Central memory CD8-positive, alpha-beta T cell (primary cell): Measurements from ENCODE around the gene TPD52L1.
"Not testable (repeated sequence)": the region's sequence is repeated elsewhere in the genome, so short reads cannot be mapped to it uniquely, and the experiment has no call there.

ENCODE experiments used
- ATAC-seq: fragments of 150-1000 bp; cut with Tn5 transposase; replicated peaks from 2 replicates; pipeline ENCODE4 v1.10.0; 2022; ENCODE audit warnings: mild to moderate bottlenecking, moderate FRiP score, moderate number of reproducible peaks; ENCODE audit not compliant: poor library complexity, severe bottlenecking; ENCODE audit errors: extremely low read depth
- DNase-seq, 2 donors: peaks; one replicate each; pipeline ENCODE4 v3.0.0; 2021; ENCODE audit warnings: low spot score in 2 of 2
- H3K27ac Mint-ChIP-seq: one replicate; pipeline ENCODE4 v1.8.0; 2022; ENCODE audit warnings: low read depth, mild to moderate bottlenecking, moderate library complexity, mixed read lengths
- H3K27me3 Mint-ChIP-seq: one replicate; pipeline ENCODE4 v1.8.0; 2022; ENCODE audit warnings: mixed read lengths
- H3K36me3 Mint-ChIP-seq: one replicate; pipeline ENCODE4 v1.8.0; 2022; ENCODE audit warnings: mild to moderate bottlenecking, moderate library complexity, mixed read lengths; ENCODE audit not compliant: insufficient read depth
- H3K4me1 Mint-ChIP-seq: one replicate; pipeline ENCODE4 v1.8.0; 2022; ENCODE audit warnings: mixed read lengths
- H3K4me3 Mint-ChIP-seq: one replicate; pipeline ENCODE4 v1.8.0; 2022; ENCODE audit warnings: mild to moderate bottlenecking, moderate library complexity, mixed read lengths
- H3K9me3 Mint-ChIP-seq: one replicate; pipeline ENCODE4 v1.8.0; 2022; ENCODE audit warnings: mixed read lengths

TPD52L1 gene

GRCh38 chr6:125151700-125152099, 1.9 kb upstream of the TPD52L1 start:
- no peaks in the 10 kb centered on the region for H3K4me1 Mint-ChIP-seq
- ATAC-seq (no peak), DNase-seq (no peak)
- H3K27me3 Mint-ChIP-seq: peaks cover 72% of the 10 kb centered on the region
- H3K4me3 Mint-ChIP-seq: no peak overlapping the region
- no peak overlapping the region for H3K27ac Mint-ChIP-seq
- H3K9me3 Mint-ChIP-seq: no peaks in the 10 kb centered on the region
- no peaks in the 10 kb centered on the region for H3K36me3 Mint-ChIP-seq

GRCh38 chr6:125154118-125154760, 666 bp downstream of the TPD52L1 start:
- peak overlapping the region; percentile 55 for H3K4me3 Mint-ChIP-seq
- ATAC-seq: no peak
- H3K4me1 Mint-ChIP-seq: no peaks in the 10 kb centered on the region
- no peak overlapping the region for H3K27ac Mint-ChIP-seq
- H3K9me3 Mint-ChIP-seq: no peaks in the 10 kb centered on the region
- DNase-seq: no peak
- H3K27me3 Mint-ChIP-seq: peaks cover 64% of the 10 kb centered on the region
- H3K36me3 Mint-ChIP-seq: no peaks in the 10 kb centered on the region

DNA sequence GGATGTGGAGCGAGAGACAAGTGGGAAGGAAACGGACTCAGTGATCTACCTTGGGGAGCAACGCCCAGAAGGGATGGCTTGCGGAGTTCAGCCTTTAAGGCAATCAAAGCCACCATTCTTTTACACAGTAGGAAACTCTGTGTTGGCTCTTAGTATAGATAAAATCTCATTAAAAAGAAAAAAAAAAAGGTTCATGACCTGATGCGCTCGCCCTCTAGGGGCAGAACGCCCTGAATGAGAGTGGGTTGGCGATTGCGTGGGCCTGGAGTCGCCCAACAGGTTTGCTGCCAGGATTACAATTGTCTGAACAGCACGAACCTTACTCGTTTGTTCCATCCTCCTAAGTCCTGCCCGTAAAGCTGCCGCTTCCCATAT, 1.2 kb downstream of the TPD52L1 start:
- ATAC-seq: no peak
- H3K36me3 Mint-ChIP-seq: no peaks in the 10 kb centered on the region
- H3K4me3 Mint-ChIP-seq: peak overlapping the region; percentile 40
- no peaks in the 10 kb centered on the region for H3K9me3 Mint-ChIP-seq
- no peak for DNase-seq
- H3K27ac Mint-ChIP-seq: no peak overlapping the region
- no peaks in the 10 kb centered on the region for H3K4me1 Mint-ChIP-seq
- peaks cover 61% of the 10 kb centered on the region for H3K27me3 Mint-ChIP-seq

DNA sequence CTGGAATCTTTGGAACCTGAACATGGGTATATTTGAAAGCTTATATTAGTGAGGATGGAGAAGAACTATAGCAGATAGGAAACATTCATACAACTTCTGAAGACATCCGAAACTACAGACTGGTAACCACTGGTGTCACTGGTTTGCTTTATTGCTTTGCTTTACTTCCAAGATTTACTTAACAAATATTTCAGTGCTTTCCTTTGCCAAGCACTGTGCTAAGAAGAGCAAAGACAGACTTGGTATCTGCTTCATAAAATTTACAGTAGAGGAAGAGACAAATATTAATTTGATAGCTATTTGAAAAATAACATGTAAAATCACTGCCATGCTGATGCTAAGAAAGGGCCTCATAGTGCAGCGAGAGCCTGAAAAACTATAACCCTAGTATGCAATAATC, 1.8 kb downstream of the TPD52L1 start:
- no peaks in the 10 kb centered on the region for H3K4me1 Mint-ChIP-seq
- no peak for DNase-seq
- H3K9me3 Mint-ChIP-seq: no peaks in the 10 kb centered on the region
- no peak overlapping the region for H3K4me3 Mint-ChIP-seq
- H3K27me3 Mint-ChIP-seq: peaks cover 57% of the 10 kb centered on the region
- ATAC-seq: no peak
- H3K36me3 Mint-ChIP-seq: no peaks in the 10 kb centered on the region
- H3K27ac Mint-ChIP-seq: no peak overlapping the region

DNA sequence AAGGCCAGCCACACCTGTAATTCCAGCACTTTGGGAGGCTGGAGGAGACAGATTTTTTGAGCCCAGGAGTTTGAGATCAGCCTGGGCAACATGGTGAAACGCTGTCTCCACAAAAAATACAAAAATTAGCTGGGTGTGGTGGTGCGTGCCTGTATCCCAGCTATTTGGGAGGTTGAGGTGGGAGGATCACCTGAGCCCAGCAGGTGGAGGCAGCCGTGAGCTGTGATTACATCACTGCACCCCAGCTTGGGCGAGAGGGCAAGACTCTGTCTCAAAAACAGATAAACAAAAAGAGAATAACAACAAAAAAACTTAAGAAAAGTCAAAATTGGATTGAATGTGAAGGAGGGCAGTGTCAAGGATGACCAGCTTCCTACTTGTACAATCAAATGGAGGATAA, 2.9 kb downstream of the TPD52L1 start:
- ATAC-seq (no peak), DNase-seq (no peak)
- no peak overlapping the region for H3K27ac Mint-ChIP-seq
- H3K4me1 Mint-ChIP-seq: no peaks in the 10 kb centered on the region
- H3K36me3 Mint-ChIP-seq: no peaks in the 10 kb centered on the region
- no peak overlapping the region for H3K4me3 Mint-ChIP-seq
- peaks cover 50% of the 10 kb centered on the region for H3K27me3 Mint-ChIP-seq
- no peaks in the 10 kb centered on the region for H3K9me3 Mint-ChIP-seq

DNA sequence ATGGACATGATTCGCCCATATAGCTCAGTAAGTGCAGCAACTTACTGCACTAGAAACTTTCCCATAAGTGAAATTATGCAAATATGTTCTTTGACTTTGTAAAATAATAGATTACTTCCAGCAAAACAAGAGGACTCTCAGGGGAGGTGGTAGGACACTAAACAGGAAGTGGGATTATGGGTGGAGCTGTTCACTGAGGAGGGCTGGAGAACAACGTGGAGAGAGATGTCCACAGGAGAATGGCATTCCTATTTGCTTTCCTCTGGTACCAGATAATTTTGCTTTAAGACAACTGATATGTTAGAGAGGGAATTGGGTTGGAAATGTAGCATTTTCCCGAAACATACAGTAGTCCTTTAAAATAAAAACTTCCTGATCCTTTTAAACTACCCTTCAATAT, 3.7 kb downstream of the TPD52L1 start:
- H3K4me3 Mint-ChIP-seq: no peak overlapping the region
- no peak for ATAC-seq
- H3K4me1 Mint-ChIP-seq: no peaks in the 10 kb centered on the region
- H3K36me3 Mint-ChIP-seq: no peaks in the 10 kb centered on the region
- H3K27me3 Mint-ChIP-seq: peaks cover 43% of the 10 kb centered on the region
- no peak overlapping the region for H3K27ac Mint-ChIP-seq
- no peaks in the 10 kb centered on the region for H3K9me3 Mint-ChIP-seq
- DNase-seq: no peak

- ATAC-seq: no peak
- DNase-seq: no peak
- H3K9me3 Mint-ChIP-seq: no peaks in the 10 kb centered on the region
- H3K4me1 Mint-ChIP-seq: no peaks in the 10 kb centered on the region
- peaks cover 42% of the 10 kb centered on the region for H3K27me3 Mint-ChIP-seq
- H3K36me3 Mint-ChIP-seq: no peaks in the 10 kb centered on the region
- no peak overlapping the region for H3K27ac Mint-ChIP-seq
- no peak overlapping the region for H3K4me3 Mint-ChIP-seq
Measured at GRCh38 chr6:125157725-125158124, 4.2 kb downstream of the TPD52L1 start.

DNA sequence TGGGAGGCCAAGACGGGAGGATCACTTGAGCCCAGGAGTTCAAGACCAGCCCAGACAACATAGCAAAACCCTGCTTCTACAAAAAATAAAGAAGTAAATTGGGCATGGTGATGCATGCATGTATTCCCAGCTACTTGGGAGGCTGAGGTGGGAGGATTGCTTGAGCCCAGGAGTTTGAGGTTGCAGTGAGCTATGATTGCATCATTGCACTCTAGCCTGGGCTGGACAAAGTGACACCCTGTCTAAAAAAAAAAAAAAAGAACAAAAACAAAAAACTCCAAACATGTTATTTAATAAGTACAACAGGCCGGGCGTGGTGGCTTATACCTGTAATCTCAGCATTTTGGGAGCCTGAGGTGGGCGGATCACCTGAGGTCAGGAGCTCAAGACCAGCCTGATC, 9.8 kb downstream of the TPD52L1 start:
- not testable (repeated sequence) for H3K36me3 Mint-ChIP-seq, H3K9me3 Mint-ChIP-seq, H3K27ac Mint-ChIP-seq, ATAC-seq, DNase-seq, H3K4me3 Mint-ChIP-seq, H3K4me1 Mint-ChIP-seq
- peaks cover 10% of the 10 kb centered on the region for H3K27me3 Mint-ChIP-seq

DNA sequence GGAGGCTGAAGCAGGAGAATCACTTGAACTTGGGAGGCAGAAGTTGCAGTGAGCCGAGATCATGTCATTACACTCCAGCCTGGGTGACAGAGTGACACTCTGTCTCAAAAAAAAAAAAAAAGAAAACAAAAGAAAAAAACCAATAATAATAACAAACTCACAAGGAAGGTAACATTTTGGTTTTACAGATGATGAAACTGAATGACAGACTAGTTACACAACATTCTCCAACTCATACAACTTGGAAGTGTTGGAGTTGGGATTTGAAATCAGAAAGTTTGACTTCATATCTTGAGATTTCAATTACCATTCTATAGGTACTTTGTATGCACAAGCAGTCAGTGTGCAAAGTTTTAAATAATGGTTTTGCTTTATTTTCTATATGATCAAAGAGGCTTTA, 10.2 kb downstream of the TPD52L1 start:
- no peaks in the 10 kb centered on the region for H3K36me3 Mint-ChIP-seq
- H3K27me3 Mint-ChIP-seq: peaks cover 13% of the 10 kb centered on the region
- DNase-seq: no peak
- no peaks in the 10 kb centered on the region for H3K4me1 Mint-ChIP-seq
- no peak for ATAC-seq
- H3K4me3 Mint-ChIP-seq: no peak overlapping the region
- no peak overlapping the region for H3K27ac Mint-ChIP-seq
- H3K9me3 Mint-ChIP-seq: no peaks in the 10 kb centered on the region

DNA sequence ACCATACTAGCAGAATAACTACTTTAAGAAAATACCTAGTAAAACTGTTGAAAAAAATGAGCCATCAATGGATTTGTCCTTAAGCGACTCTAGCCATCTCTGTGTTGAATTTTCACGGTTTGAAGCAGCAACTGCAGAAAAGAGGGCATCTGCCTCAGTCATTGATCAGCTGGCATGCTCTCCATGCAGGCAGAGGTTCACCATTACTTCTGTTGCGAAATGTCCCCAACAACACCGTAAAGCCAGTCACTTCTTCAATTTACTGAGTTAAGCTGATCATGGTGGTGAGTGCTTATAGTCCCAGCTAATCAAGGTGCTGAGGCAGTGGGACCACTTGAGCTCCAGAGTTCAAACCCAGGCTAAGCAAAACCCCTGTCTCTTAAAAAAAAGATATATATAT, 11.1 kb downstream of the TPD52L1 start:
- ATAC-seq: no peak
- peaks cover 22% of the 10 kb centered on the region for H3K27me3 Mint-ChIP-seq
- no peak overlapping the region for H3K27ac Mint-ChIP-seq
- no peak overlapping the region for H3K4me3 Mint-ChIP-seq
- H3K4me1 Mint-ChIP-seq: no peaks in the 10 kb centered on the region
- H3K9me3 Mint-ChIP-seq: no peaks in the 10 kb centered on the region
- DNase-seq: no peak
- H3K36me3 Mint-ChIP-seq: no peaks in the 10 kb centered on the region

GRCh38 chr6:125165256-125165655, 11.7 kb downstream of the TPD52L1 start:
- no peak for ATAC-seq
- H3K9me3 Mint-ChIP-seq: no peaks in the 10 kb centered on the region
- DNase-seq: no peak
- peaks cover 28% of the 10 kb centered on the region for H3K27me3 Mint-ChIP-seq
- no peaks in the 10 kb centered on the region for H3K4me1 Mint-ChIP-seq
- H3K36me3 Mint-ChIP-seq: no peaks in the 10 kb centered on the region
- no peak overlapping the region for H3K27ac Mint-ChIP-seq
- H3K4me3 Mint-ChIP-seq: no peak overlapping the region

DNA sequence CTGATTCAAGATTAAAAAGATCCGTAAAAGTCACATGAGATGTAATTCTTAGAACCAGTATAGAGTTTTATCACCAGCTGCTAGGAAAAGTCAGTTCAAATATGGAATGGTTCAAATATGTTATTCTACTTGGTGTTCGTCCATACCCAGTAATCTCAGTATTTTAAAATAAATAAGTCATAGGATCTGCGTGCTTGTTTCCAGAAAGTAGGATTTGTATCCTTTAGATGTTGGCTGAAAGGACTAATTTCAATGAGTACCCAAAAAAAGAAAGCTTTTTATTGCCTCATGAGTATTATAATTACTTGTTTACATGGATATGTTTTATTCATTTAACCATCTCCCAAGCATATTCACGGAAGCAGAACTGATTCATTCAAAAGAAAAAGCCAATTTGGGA, 12.2 kb downstream of the TPD52L1 start:
- no peak for ATAC-seq
- DNase-seq: no peak
- Mint-ChIP-seq H3K27me3 (peaks cover 28% of the 10 kb centered on the region), H3K36me3 (no peaks in the 10 kb centered on the region), H3K27ac (no peak overlapping the region), H3K4me1 (no peaks in the 10 kb centered on the region), H3K9me3 (no peaks in the 10 kb centered on the region), H3K4me3 (no peak overlapping the region)

GRCh38 chr6:125166711-125167110, 13.1 kb downstream of the TPD52L1 start:
- DNase-seq (no peak), ATAC-seq (no peak)
- peaks cover 29% of the 10 kb centered on the region for H3K27me3 Mint-ChIP-seq
- H3K4me1 Mint-ChIP-seq: no peaks in the 10 kb centered on the region
- H3K36me3 Mint-ChIP-seq: no peaks in the 10 kb centered on the region
- no peak overlapping the region for H3K27ac Mint-ChIP-seq
- H3K9me3 Mint-ChIP-seq: no peaks in the 10 kb centered on the region
- H3K4me3 Mint-ChIP-seq: no peak overlapping the region

DNA sequence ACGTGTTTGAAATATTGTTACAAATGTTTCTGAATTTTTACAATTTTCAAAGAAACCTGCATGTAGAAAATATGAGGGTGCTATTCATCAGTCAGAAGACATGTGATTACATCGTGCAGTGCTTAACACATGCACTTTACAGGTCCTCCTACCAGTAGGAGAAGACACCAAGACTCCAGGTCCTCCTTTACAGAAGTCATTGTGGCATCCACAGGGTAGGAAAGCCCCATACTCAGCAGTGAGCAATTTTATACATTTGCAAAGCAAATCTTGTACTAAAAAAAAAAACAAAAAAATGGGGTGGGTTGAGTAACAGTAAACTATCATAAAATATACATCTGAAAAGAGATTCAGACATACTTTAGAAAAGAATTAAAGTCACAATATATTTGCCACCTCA, 14.0 kb downstream of the TPD52L1 start:
- Mint-ChIP-seq H3K27me3 (peaks cover 36% of the 10 kb centered on the region), H3K36me3 (no peaks in the 10 kb centered on the region), H3K27ac (no peak overlapping the region), H3K4me1 (no peaks in the 10 kb centered on the region), H3K9me3 (no peaks in the 10 kb centered on the region), H3K4me3 (no peak overlapping the region)
- ATAC-seq (no peak), DNase-seq (no peak)
